Calu3 (cell line): ENCODE data around the gene GABBR1. TPM values are rescaled to one million over a fixed set of nuclear protein-coding genes. Genes with fewer than 3 reads are reported as not detected.

Source experiments
- BruUV-seq: library from RNA; stranded (reverse); fragments of 400-500 nt; replicated peaks from 2 replicates; lab custom pipeline; 2021; lab: Mats Ljungman, UMichigan
- CTCF ChIA-PET: fragments of 300-600 bp; sonication (Branson Sonifier 250); formaldehyde crosslinking; loops from one replicate; lab custom pipeline; 2022; ENCODE audit warnings: antibody characterized with exemption; lab: Charles Lee
- DNase-seq: peaks from one replicate; pipeline ENCODE4 v3.0.0; 2022
- H3K27ac Mint-ChIP-seq: one replicate; pipeline ENCODE4 v1.8.0; 2022; ENCODE audit warnings: mixed read lengths; ENCODE audit not compliant: unreplicated experiment
- H3K27me3 Mint-ChIP-seq: one replicate; pipeline ENCODE4 v1.8.0; 2022; ENCODE audit warnings: mixed read lengths; ENCODE audit not compliant: unreplicated experiment
- H3K36me3 Mint-ChIP-seq: one replicate; pipeline ENCODE4 v1.8.0; 2022; ENCODE audit warnings: mild to moderate bottlenecking, moderate library complexity, mixed read lengths; ENCODE audit not compliant: insufficient read depth, unreplicated experiment
- H3K4me1 Mint-ChIP-seq: one replicate; pipeline ENCODE4 v1.8.0; 2022; ENCODE audit warnings: mild to moderate bottlenecking, low read depth, mixed read lengths; ENCODE audit not compliant: unreplicated experiment
- H3K4me3 Mint-ChIP-seq: one replicate; pipeline ENCODE4 v1.8.0; 2022; ENCODE audit warnings: mild to moderate bottlenecking, low read depth, moderate library complexity, mixed read lengths; ENCODE audit not compliant: unreplicated experiment
- H3K9me3 Mint-ChIP-seq: one replicate; pipeline ENCODE4 v1.8.0; 2022; ENCODE audit warnings: low read depth, mixed read lengths; ENCODE audit not compliant: unreplicated experiment
- intact Hi-C: fragments of 100-400 bp; cut with micrococcal nuclease; formaldehyde crosslinking; loops from one replicate; pipeline ENCODE4 v1.10.0; 2022; ENCODE audit not compliant: unreplicated experiment
- total RNA-seq: library from RNA; stranded (reverse); gene quantifications from 2 replicates; pipeline ENCODE4 v1.2.3, GENCODE V29; 2022
- TF ChIP-seq, protein P1 (sequence below): fragments of 200-600 bp; IDR thresholded peaks from one replicate; pipeline ENCODE4 v1.8.0; 2022; ENCODE audit warnings: antibody characterized with exemption; ENCODE audit not compliant: unreplicated experiment

GABBR1 gene
- total RNA-seq, 1 experiment from 2014 or later, result 42.2 TPM

GRCh38 chr6:29537714-29538403, 95.1 kb downstream of the GABBR1 start:
- no peak for DNase-seq
- no peak overlapping the region for H3K27ac Mint-ChIP-seq
- TF ChIP-seq, protein P1, sequence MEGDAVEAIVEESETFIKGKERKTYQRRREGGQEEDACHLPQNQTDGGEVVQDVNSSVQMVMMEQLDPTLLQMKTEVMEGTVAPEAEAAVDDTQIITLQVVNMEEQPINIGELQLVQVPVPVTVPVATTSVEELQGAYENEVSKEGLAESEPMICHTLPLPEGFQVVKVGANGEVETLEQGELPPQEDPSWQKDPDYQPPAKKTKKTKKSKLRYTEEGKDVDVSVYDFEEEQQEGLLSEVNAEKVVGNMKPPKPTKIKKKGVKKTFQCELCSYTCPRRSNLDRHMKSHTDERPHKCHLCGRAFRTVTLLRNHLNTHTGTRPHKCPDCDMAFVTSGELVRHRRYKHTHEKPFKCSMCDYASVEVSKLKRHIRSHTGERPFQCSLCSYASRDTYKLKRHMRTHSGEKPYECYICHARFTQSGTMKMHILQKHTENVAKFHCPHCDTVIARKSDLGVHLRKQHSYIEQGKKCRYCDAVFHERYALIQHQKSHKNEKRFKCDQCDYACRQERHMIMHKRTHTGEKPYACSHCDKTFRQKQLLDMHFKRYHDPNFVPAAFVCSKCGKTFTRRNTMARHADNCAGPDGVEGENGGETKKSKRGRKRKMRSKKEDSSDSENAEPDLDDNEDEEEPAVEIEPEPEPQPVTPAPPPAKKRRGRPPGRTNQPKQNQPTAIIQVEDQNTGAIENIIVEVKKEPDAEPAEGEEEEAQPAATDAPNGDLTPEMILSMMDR, result no peak
- no peaks in the 10 kb centered on the region for H3K4me1 Mint-ChIP-seq
- H3K9me3 Mint-ChIP-seq, result no peaks in the 10 kb centered on the region
- H3K27me3 Mint-ChIP-seq, result no peaks in the 10 kb centered on the region
- H3K4me3 Mint-ChIP-seq, result no peak overlapping the region
- H3K36me3 Mint-ChIP-seq, result no peaks in the 10 kb centered on the region
- intact Hi-C loops, result no loop called here
- no TSS peak for BruUV-seq
- CTCF ChIA-PET, result no interaction called here

- Mint-ChIP-seq H3K36me3 (peaks cover 5% of the 10 kb centered on the region), H3K9me3 (peaks cover 2% of the 10 kb centered on the region), H3K4me3 (no peak overlapping the region), H3K4me1 (no peaks in the 10 kb centered on the region), H3K27me3 (no peaks in the 10 kb centered on the region), H3K27ac (no peak overlapping the region)
- CTCF ChIA-PET, result interaction anchor here (0.7 kb wide), 1 partner anchor 49 kb away, joined by 3 read pairs; no protein-coding TSS in a partner anchor
- no TSS peak for BruUV-seq
- TF ChIP-seq, protein P1, result no peak
- DNase-seq, result no peak
- intact Hi-C loops, result no loop called here
Measured at GRCh38 chr6:29532320-29532951, 100.5 kb downstream of the GABBR1 start.

GRCh38 chr6:29531668-29532067, 101.3 kb downstream of the GABBR1 start:
- BruUV-seq, result no TSS peak
- intact Hi-C loops, result no loop called here
- H3K27ac Mint-ChIP-seq, result no peak overlapping the region
- H3K36me3 Mint-ChIP-seq, result peaks cover 5% of the 10 kb centered on the region
- no peaks in the 10 kb centered on the region for H3K27me3 Mint-ChIP-seq
- H3K9me3 Mint-ChIP-seq, result peaks cover 2% of the 10 kb centered on the region
- DNase-seq, result peak; percentile 56
- H3K4me1 Mint-ChIP-seq, result peaks cover 7% of the 10 kb centered on the region
- H3K4me3 Mint-ChIP-seq, result no peak overlapping the region
- TF ChIP-seq, protein P1, result no peak
- CTCF ChIA-PET, result no interaction called here

GRCh38 chr6:29530671-29531310, 102.2 kb downstream of the GABBR1 start:
- Mint-ChIP-seq H3K36me3 (peaks cover 5% of the 10 kb centered on the region), H3K9me3 (peaks cover 2% of the 10 kb centered on the region), H3K4me3 (no peak overlapping the region), H3K27ac (no peak overlapping the region), H3K4me1 (peaks cover 8% of the 10 kb centered on the region), H3K27me3 (no peaks in the 10 kb centered on the region)
- intact Hi-C loops, result no loop called here
- no TSS peak for BruUV-seq
- DNase-seq, result no peak
- TF ChIP-seq, protein P1, result no peak
- CTCF ChIA-PET, result no interaction called here
